AG04450 (cell line): Measurements from ENCODE around the gene GPR65. TPM values are rescaled to one million over a fixed set of nuclear protein-coding genes. Genes with fewer than 3 reads are reported as not detected.

Source experiments
- CTCF ChIA-PET: fragments of 300-600, 350-600 bp; formaldehyde crosslinking; extraction: SDS; loops from one replicate; lab custom pipeline; 2022; ENCODE audit warnings: antibody characterized with exemption, inconsistent platforms; lab: Charles Lee
- POLR2A ChIA-PET: fragments of 350-600 bp; formaldehyde crosslinking; extraction: SDS; loops from one replicate; lab custom pipeline; 2021; ENCODE audit warnings: antibody characterized with exemption, inconsistent platforms; lab: Yijun Ruan, JAX
- DNase-seq: peaks from one replicate; pipeline ENCODE4 v3.0.0-alpha.2; 2011; ENCODE audit warnings: low read depth, low spot score
- H3K27ac ChIP-seq: one replicate; pipeline ENCODE4 v1.5.1; 2012; ENCODE audit warnings: low read depth, low read length, control low read depth
- H3K27me3 ChIP-seq: one replicate; pipeline ENCODE4 v1.6.0; 2012; ENCODE audit warnings: low read length; ENCODE audit not compliant: control insufficient read depth, insufficient read depth
- H3K4me3 ChIP-seq: 2 replicates; pipeline ENCODE4 v1.5.1; 2011; ENCODE audit warnings: mild to moderate bottlenecking, low read depth, low read length, control low read depth
- H3K9me3 ChIP-seq: 2 replicates; pipeline ENCODE4 v1.5.1; 2012; ENCODE audit warnings: low read length; ENCODE audit not compliant: control insufficient read depth, insufficient read depth
- polyA plus RNA-seq: library from polyadenylated mRNA; depleted of rRNA; stranded (reverse); fragments of >200 nt; gene quantifications from 2 replicates; pipeline ENCODE4 v1.2.3, GENCODE V29; 2011
- TF ChIP-seq, protein P1 (sequence below): IDR thresholded peaks from 2 replicates; pipeline ENCODE4 v1.5.1; 2011; ENCODE audit warnings: low read depth, low read length, control low read depth, inconsistent platforms

The GPR65 gene
- polyA plus RNA-seq, 1 experiment, result 0.04 TPM

DNA sequence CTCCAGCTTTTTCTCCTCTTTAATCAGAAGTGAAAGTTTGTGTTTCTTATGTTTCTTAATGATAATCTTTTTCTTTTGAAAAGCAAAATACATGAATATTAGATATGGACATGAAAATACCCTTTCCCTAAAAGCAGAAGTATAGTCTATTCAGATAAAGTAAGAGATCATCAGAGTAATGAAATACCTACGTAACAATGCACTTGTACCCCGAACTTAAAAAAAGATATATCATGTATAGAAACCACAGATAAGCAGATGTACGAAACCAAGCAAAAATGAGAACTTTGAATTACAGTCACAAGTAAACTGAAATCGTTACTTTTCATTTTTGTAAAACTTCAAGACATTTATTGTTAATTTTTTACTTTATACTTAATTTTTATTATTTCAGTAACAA is 1.5 kb upstream of the GPR65 start:
- CTCF ChIA-PET, result no interaction called here
- H3K27me3 ChIP-seq, result no peaks in the 10 kb centered on the region
- TF ChIP-seq, protein P1, sequence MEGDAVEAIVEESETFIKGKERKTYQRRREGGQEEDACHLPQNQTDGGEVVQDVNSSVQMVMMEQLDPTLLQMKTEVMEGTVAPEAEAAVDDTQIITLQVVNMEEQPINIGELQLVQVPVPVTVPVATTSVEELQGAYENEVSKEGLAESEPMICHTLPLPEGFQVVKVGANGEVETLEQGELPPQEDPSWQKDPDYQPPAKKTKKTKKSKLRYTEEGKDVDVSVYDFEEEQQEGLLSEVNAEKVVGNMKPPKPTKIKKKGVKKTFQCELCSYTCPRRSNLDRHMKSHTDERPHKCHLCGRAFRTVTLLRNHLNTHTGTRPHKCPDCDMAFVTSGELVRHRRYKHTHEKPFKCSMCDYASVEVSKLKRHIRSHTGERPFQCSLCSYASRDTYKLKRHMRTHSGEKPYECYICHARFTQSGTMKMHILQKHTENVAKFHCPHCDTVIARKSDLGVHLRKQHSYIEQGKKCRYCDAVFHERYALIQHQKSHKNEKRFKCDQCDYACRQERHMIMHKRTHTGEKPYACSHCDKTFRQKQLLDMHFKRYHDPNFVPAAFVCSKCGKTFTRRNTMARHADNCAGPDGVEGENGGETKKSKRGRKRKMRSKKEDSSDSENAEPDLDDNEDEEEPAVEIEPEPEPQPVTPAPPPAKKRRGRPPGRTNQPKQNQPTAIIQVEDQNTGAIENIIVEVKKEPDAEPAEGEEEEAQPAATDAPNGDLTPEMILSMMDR, result no peak
- no peak overlapping the region for H3K4me3 ChIP-seq
- H3K27ac ChIP-seq, result no peak overlapping the region
- POLR2A ChIA-PET, result no interaction called here
- DNase-seq, result no peak
- no peaks in the 10 kb centered on the region for H3K9me3 ChIP-seq

DNA sequence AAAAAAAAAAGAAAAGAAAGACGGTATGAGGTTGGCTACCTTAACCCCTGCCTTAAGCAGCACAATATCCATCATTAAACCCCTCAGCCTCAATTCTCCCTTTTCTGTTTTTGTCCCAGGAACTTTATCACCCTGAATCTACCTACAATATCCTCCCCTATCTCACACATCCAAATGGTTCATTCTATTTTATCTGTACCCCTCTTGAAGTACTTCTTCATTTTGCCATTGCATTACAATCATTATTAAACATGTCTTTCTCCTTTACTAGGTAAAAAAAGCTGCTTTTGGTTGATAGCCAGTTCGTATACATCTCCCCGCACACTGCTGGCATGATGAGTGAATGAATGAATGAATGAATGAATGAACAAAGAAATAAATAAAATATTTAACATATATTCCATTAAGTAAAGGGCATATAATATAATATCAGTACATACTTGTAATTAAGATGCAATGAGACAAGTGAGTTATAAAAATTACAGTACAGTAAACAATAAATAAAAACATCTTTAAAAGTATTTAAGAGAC is 364 bp upstream of the GPR65 start:
- Histone ChIP-seq H3K4me3 (no peak overlapping the region), H3K9me3 (no peaks in the 10 kb centered on the region), H3K27ac (no peak overlapping the region), H3K27me3 (no peaks in the 10 kb centered on the region)
- ChIA-PET CTCF (no interaction called here), POLR2A (no interaction called here)
- no peak for DNase-seq
- TF ChIP-seq, protein P1, result no peak

- POLR2A ChIA-PET, result no interaction called here
- no peak overlapping the region for H3K27ac ChIP-seq
- H3K27me3 ChIP-seq, result no peaks in the 10 kb centered on the region
- H3K4me3 ChIP-seq, result no peak overlapping the region
- DNase-seq, result no peak
- H3K9me3 ChIP-seq, result no peaks in the 10 kb centered on the region
- TF ChIP-seq, protein P1, result no peak
- CTCF ChIA-PET, result interaction anchor here (0.9 kb wide), 1 partner anchor 9 kb away, joined by 3 read pairs; no protein-coding TSS in a partner anchor
Observed at GRCh38 chr14:88005978-88006851, 1.3 kb downstream of the GPR65 start.

DNA sequence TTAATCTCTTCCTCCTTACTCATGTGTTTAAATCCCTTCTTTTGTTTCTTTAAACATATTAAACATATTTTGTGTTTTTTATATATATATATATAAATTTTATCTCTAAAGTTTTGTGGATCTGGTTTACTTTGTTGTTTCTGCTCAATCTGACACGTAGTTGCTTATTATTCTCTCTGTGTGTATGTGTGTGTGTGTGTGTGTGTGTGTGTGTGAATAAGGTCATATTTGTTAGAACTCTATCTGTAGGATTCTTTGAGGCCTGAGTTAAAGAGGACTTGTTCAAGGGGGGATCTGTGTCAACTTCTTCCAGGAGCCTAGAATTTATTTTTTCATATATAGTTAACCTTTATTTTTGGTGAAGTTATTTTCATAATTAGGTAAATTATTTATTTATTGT is 2.7 kb downstream of the GPR65 start:
- no peak overlapping the region for H3K27ac ChIP-seq
- no peaks in the 10 kb centered on the region for H3K27me3 ChIP-seq
- POLR2A ChIA-PET, result no interaction called here
- no peaks in the 10 kb centered on the region for H3K9me3 ChIP-seq
- CTCF ChIA-PET, result no interaction called here
- DNase-seq, result no peak
- H3K4me3 ChIP-seq, result no peak overlapping the region
- TF ChIP-seq, protein P1, result no peak
